GM12878 (cell line): Measurements from ENCODE around the gene LRR1. TPM values are rescaled to one million over a fixed set of nuclear protein-coding genes. Genes with fewer than 3 reads are reported as not detected.

Source experiments
- ATAC-seq: fragments of 200-7000 bp; cut with Tn5 transposase; 3 replicates; pipeline ENCODE4 v1.9.1; 2020; ENCODE audit warnings: mild to moderate bottlenecking, moderate library complexity
- BruUV-seq: library from RNA; stranded (reverse); fragments of 400-500 nt; replicated peaks from 2 replicates; lab custom pipeline; 2021; lab: Mats Ljungman, UMichigan
- CTCF ChIA-PET: fragments of 300-600 bp; sonication (Branson Sonifier 250); formaldehyde crosslinking; extraction: SDS; loops from one replicate; lab custom pipeline; 2021; ENCODE audit warnings: inconsistent platforms; lab: Yijun Ruan, JAX
- POLR2A ChIA-PET: fragments of 350-600 bp; formaldehyde crosslinking; extraction: SDS; loops from one replicate; lab custom pipeline; 2021; ENCODE audit warnings: inconsistent platforms; lab: Charles Lee
- RAD21 ChIA-PET: fragments of 300-600 bp; sonication (Branson Sonifier 250); formaldehyde crosslinking; loops from one replicate; lab custom pipeline; 2023; ENCODE audit warnings: antibody characterized with exemption; ENCODE audit not compliant: unreplicated experiment; lab: Charles Lee
- SMC1A ChIA-PET: fragments of 300-600 bp; sonication (Branson Sonifier 250); formaldehyde crosslinking; loops from one replicate; lab custom pipeline; 2023; ENCODE audit not compliant: unreplicated experiment, uncharacterized antibody; lab: Charles Lee
- DNase-seq: peaks from one replicate; pipeline ENCODE4 v3.0.0-alpha.2; 2011; ENCODE audit warnings: low read depth, low spot score
- FAIRE-seq: peaks from 3 replicates; lab custom pipeline; 2011; peaks lifted over from hg19 to GRCh38; lab: Jason Lieb, UNC
- H2AFZ ChIP-seq: 2 replicates; pipeline ENCODE4 v1.6.0; 2011; ENCODE audit warnings: low read depth, low read length, control low read depth; ENCODE audit not compliant: control insufficient read depth
- H3K27ac ChIP-seq: 2 replicates; pipeline ENCODE4 v1.5.1; 2011; ENCODE audit warnings: control low read depth; ENCODE audit not compliant: control insufficient read depth, insufficient read depth
- H3K27me3 ChIP-seq, 2 experiments: replicated peaks in 1 of 2; 2 replicates each; pipeline versions ENCODE4 v1.6.0 to v1.6.1; 2011; ENCODE audit warnings: low read length in 1 of 2; ENCODE audit not compliant: control insufficient read depth in 2 of 2, insufficient read depth in 2 of 2
- H3K36me3 ChIP-seq, 2 experiments: 2 replicates each; pipeline ENCODE4 v1.5.1; 2011; ENCODE audit warnings: low read length in 1 of 2; ENCODE audit not compliant: control insufficient read depth in 2 of 2, insufficient read depth in 2 of 2
- H3K4me1 ChIP-seq: 2 replicates; pipeline ENCODE4 v1.6.1; 2011; ENCODE audit warnings: mild to moderate bottlenecking, low read length, moderate library complexity, mixed read lengths; ENCODE audit not compliant: control insufficient read depth, insufficient read depth
- H3K4me2 ChIP-seq: 2 replicates; pipeline ENCODE4 v1.6.0; 2011; ENCODE audit warnings: control low read depth; ENCODE audit not compliant: control insufficient read depth, insufficient read depth
- H3K4me3 ChIP-seq: fragments of 200-600 bp; sonication (generic); 2 replicates; pipeline ENCODE4 v1.5.1; 2016
- H3K79me2 ChIP-seq: 2 replicates; pipeline ENCODE4 v1.6.0; 2011; ENCODE audit warnings: low read length; ENCODE audit not compliant: control insufficient read depth, insufficient read depth
- H3K9ac ChIP-seq: 2 replicates; pipeline ENCODE4 v1.8.0; 2011; ENCODE audit warnings: low read length, control low read depth, mixed read lengths; ENCODE audit not compliant: control insufficient read depth, insufficient read depth
- H3K9me3 ChIP-seq: replicated peaks from 3 replicates; pipeline ENCODE4 v1.5.1; 2011; ENCODE audit warnings: mild to moderate bottlenecking, low read length; ENCODE audit not compliant: control insufficient read depth, insufficient read depth
- H4K20me1 ChIP-seq: 2 replicates; pipeline ENCODE4 v1.6.0; 2011; ENCODE audit not compliant: control insufficient read depth, insufficient read depth
- ASH2L ChIP-seq: fragments of 300-600, 200-600 bp; sonication (generic); IDR thresholded peaks from 2 replicates; pipeline ENCODE4 v1.6.1; 2017; ENCODE audit warnings: low read depth, mild to moderate bottlenecking, borderline replicate concordance
- ESRRA ChIP-seq: IDR thresholded peaks from 2 replicates; pipeline ENCODE4 v1.6.1; 2012; ENCODE audit warnings: mild to moderate bottlenecking, low read length, improper control_type of control experiment
- GABPA ChIP-seq: IDR thresholded peaks from 2 replicates; pipeline ENCODE4 v1.6.1; 2014; ENCODE audit warnings: antibody characterized with exemption, low read depth, mild to moderate bottlenecking, inconsistent platforms
- MEF2B ChIP-seq: fragments of 450-650 bp; IDR thresholded peaks from 2 replicates; pipeline ENCODE4 v1.6.1; 2018; ENCODE audit warnings: mild to moderate bottlenecking, moderate library complexity; ENCODE audit not compliant: partially characterized antibody, poor library complexity, severe bottlenecking
- NBN ChIP-seq: fragments of 450-650 bp; IDR thresholded peaks from 2 replicates; pipeline ENCODE4 v1.6.1; 2016
- NFXL1 ChIP-seq: fragments of 450-650 bp; IDR thresholded peaks from 2 replicates; pipeline ENCODE4 v1.6.1; 2017; ENCODE audit warnings: antibody characterized with exemption, mild to moderate bottlenecking, borderline replicate concordance
- NR2C2 ChIP-seq: IDR thresholded peaks from 2 replicates; pipeline ENCODE4 v1.6.1; 2011; ENCODE audit warnings: borderline replicate concordance, low read depth; ENCODE audit not compliant: control insufficient read depth, insufficient read length
- PAX5 ChIP-seq: IDR thresholded peaks from 2 replicates; pipeline ENCODE4 v1.6.1; 2011; ENCODE audit warnings: low read depth, low read length, borderline replicate concordance
- POU2F2 ChIP-seq: IDR thresholded peaks from 3 replicates; pipeline ENCODE4 v1.6.1; 2011; ENCODE audit warnings: low read depth, mild to moderate bottlenecking, low read length, borderline replicate concordance
- RAD51 ChIP-seq: fragments of 450-650 bp; IDR thresholded peaks from 2 replicates; pipeline ENCODE4 v1.6.1; 2016; ENCODE audit warnings: moderate library complexity, mild to moderate bottlenecking, inconsistent platforms
- SMAD1 ChIP-seq: fragments of 450-650 bp; IDR thresholded peaks from 2 replicates; pipeline ENCODE4 v1.6.1; 2018; ENCODE audit warnings: mild to moderate bottlenecking, low read depth; ENCODE audit not compliant: partially characterized antibody
- SREBF1 ChIP-seq: IDR thresholded peaks from 2 replicates; pipeline ENCODE4 v1.6.1; 2012; ENCODE audit warnings: mild to moderate bottlenecking, low read length
- SREBF2 ChIP-seq: IDR thresholded peaks from 2 replicates; pipeline ENCODE4 v1.6.1; 2012; ENCODE audit warnings: mild to moderate bottlenecking, low read length
- SRF ChIP-seq, 2 experiments: IDR thresholded peaks; 2 replicates each; pipeline ENCODE4 v1.6.1; 2011; ENCODE audit warnings: low read depth in 2 of 2, low read length in 2 of 2, mild to moderate bottlenecking in 1 of 2, moderate library complexity in 1 of 2
- WGBS: methylation state at CpG from one replicate; pipeline ENCODE4 v1.1.6; 2016; ENCODE audit warnings: low lambda C conversion rate; ENCODE audit not compliant: insufficient replicate concordance, insufficient coverage; ENCODE audit errors: missing lambda C conversion rate; 5-methylcytosine and 5-hydroxymethylcytosine counted together
- in situ Hi-C: fragments of 300-500 bp; cut with MboI; formaldehyde crosslinking; loops from 9 replicates; pipeline ENCODE4 v1.14.3; 2018; ENCODE audit warnings: mixed read lengths
- intact Hi-C: fragments of 100-400 bp; cut with micrococcal nuclease; formaldehyde crosslinking; loops from one replicate; pipeline ENCODE4 v1.14.2; 2022; ENCODE audit not compliant: unreplicated experiment
- polyA plus RNA-seq, 11 experiments: library from polyadenylated mRNA; depleted of rRNA in 4 of 11; unstranded in 6 of 11; stranded (reverse) in 5 of 11; fragments of >200 nt; fragmentation: Nextera tagmentation in 4 of 11; fragmentation: Illumina TruSeq in 1 of 11; extraction: Ambion mirVana in 4 of 11; extraction: Trizol in 1 of 11; gene quantifications; 1 replicate in 1 of 11; 2 replicates in 10 of 11; pipeline versions ENCODE4 v1.2.1 to v1.2.3, GENCODE V29; 2011 to 2016; ENCODE audit warnings: inconsistent platforms in 2 of 11, missing spikeins in 2 of 11, low read depth in 1 of 11
- total RNA-seq, 4 experiments: library from RNA; depleted of rRNA in 3 of 4; stranded (reverse); fragments of >200 nt in 3 of 4; fragmentation: Illumina TruSeq in 1 of 4; extraction: Trizol in 1 of 4; gene quantifications; 2 replicates each; pipeline versions ENCODE4 v1.2.1 to v1.2.3, GENCODE V29; 2013 to 2021
- TF ChIP-seq, protein P1 (sequence below): IDR thresholded peaks from 2 replicates; pipeline ENCODE4 v1.6.1; 2012; ENCODE audit warnings: improper control_type of control experiment, low read depth, low read length; ENCODE audit not compliant: insufficient replicate concordance
- TF ChIP-seq, protein P2 (sequence below): fragments of 450-650 bp; IDR thresholded peaks from 2 replicates; pipeline ENCODE4 v1.6.1; 2017; ENCODE audit warnings: low read depth, mild to moderate bottlenecking, moderate library complexity
- TF ChIP-seq, protein P3 (sequence below): fragments of 450-650 bp; IDR thresholded peaks from 2 replicates; pipeline ENCODE4 v1.6.1; 2016; ENCODE audit warnings: mild to moderate bottlenecking

LRR1 gene
- total and polyA plus RNA-seq, 10 of the 15 experiments (the other 5 are each of a cell fraction or from before 2014, with no cell fraction given), result 36.9 to 110 (median 53.1) TPM

GRCh38 chr14:49612671-49613070, 13.9 kb downstream of the LRR1 start (continued):
- TF ChIP-seq, protein P1, sequence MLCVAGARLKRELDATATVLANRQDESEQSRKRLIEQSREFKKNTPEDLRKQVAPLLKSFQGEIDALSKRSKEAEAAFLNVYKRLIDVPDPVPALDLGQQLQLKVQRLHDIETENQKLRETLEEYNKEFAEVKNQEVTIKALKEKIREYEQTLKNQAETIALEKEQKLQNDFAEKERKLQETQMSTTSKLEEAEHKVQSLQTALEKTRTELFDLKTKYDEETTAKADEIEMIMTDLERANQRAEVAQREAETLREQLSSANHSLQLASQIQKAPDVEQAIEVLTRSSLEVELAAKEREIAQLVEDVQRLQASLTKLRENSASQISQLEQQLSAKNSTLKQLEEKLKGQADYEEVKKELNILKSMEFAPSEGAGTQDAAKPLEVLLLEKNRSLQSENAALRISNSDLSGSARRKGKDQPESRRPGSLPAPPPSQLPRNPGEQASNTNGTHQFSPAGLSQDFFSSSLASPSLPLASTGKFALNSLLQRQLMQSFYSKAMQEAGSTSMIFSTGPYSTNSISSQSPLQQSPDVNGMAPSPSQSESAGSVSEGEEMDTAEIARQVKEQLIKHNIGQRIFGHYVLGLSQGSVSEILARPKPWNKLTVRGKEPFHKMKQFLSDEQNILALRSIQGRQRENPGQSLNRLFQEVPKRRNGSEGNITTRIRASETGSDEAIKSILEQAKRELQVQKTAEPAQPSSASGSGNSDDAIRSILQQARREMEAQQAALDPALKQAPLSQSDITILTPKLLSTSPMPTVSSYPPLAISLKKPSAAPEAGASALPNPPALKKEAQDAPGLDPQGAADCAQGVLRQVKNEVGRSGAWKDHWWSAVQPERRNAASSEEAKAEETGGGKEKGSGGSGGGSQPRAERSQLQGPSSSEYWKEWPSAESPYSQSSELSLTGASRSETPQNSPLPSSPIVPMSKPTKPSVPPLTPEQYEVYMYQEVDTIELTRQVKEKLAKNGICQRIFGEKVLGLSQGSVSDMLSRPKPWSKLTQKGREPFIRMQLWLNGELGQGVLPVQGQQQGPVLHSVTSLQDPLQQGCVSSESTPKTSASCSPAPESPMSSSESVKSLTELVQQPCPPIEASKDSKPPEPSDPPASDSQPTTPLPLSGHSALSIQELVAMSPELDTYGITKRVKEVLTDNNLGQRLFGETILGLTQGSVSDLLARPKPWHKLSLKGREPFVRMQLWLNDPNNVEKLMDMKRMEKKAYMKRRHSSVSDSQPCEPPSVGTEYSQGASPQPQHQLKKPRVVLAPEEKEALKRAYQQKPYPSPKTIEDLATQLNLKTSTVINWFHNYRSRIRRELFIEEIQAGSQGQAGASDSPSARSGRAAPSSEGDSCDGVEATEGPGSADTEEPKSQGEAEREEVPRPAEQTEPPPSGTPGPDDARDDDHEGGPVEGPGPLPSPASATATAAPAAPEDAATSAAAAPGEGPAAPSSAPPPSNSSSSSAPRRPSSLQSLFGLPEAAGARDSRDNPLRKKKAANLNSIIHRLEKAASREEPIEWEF, result no peak
- TF ChIP-seq MEF2B (no peak), POU2F2 (no peak), ASH2L (no peak), PAX5 (no peak), GABPA (no peak), RAD51 (no peak)

GRCh38 chr14:49614196-49614595, 15.5 kb downstream of the LRR1 start:
- in situ Hi-C loops, result no loop called here
- SMC1A ChIA-PET, result no interaction called here
- H3K27me3 ChIP-seq, result no peaks in the 10 kb centered on the region
- peaks cover 0 to 11% of the 10 kb centered on the region in 2 experiments for H3K36me3 ChIP-seq
- BruUV-seq, result no TSS peak
- H3K79me2 ChIP-seq, result peaks cover 34% of the 10 kb centered on the region
- no peak overlapping the region for H2AFZ ChIP-seq
- POLR2A ChIA-PET, result no interaction called here
- no peaks in the 10 kb centered on the region for H4K20me1 ChIP-seq
- RAD21 ChIA-PET, result no interaction called here
- FAIRE-seq, result no peak
- CTCF ChIA-PET, result no interaction called here
- H3K4me3 ChIP-seq, result no peak overlapping the region
- intact Hi-C loops, result no loop called here
- ATAC-seq, result no peak
- H3K4me2 ChIP-seq, result no peak overlapping the region
- no peaks in the 10 kb centered on the region for H3K9me3 ChIP-seq
- H3K4me1 ChIP-seq, result no peaks in the 10 kb centered on the region; the same call in 1 of the 2 replicates
- 95% methylated on average over 2 of the region's 2 CpGs for WGBS
- no peak overlapping the region for H3K27ac ChIP-seq
- H3K9ac ChIP-seq, result no peak overlapping the region
- no peak for DNase-seq
- TF ChIP-seq SREBF1 (no peak), NBN (no peak), ESRRA (no peak), NFXL1 (no peak), SREBF2 (no peak), SMAD1 (no peak), NR2C2 (no peak), SRF (IDR thresholded peaks at IDR 0.05; ENCODE audit: low read depth in 2 of 2, low read length in 2 of 2) (no peak)
- TF ChIP-seq, protein P2, sequence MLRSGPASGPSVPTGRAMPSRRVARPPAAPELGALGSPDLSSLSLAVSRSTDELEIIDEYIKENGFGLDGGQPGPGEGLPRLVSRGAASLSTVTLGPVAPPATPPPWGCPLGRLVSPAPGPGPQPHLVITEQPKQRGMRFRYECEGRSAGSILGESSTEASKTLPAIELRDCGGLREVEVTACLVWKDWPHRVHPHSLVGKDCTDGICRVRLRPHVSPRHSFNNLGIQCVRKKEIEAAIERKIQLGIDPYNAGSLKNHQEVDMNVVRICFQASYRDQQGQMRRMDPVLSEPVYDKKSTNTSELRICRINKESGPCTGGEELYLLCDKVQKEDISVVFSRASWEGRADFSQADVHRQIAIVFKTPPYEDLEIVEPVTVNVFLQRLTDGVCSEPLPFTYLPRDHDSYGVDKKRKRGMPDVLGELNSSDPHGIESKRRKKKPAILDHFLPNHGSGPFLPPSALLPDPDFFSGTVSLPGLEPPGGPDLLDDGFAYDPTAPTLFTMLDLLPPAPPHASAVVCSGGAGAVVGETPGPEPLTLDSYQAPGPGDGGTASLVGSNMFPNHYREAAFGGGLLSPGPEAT, result no peak
- TF ChIP-seq, protein P3, sequence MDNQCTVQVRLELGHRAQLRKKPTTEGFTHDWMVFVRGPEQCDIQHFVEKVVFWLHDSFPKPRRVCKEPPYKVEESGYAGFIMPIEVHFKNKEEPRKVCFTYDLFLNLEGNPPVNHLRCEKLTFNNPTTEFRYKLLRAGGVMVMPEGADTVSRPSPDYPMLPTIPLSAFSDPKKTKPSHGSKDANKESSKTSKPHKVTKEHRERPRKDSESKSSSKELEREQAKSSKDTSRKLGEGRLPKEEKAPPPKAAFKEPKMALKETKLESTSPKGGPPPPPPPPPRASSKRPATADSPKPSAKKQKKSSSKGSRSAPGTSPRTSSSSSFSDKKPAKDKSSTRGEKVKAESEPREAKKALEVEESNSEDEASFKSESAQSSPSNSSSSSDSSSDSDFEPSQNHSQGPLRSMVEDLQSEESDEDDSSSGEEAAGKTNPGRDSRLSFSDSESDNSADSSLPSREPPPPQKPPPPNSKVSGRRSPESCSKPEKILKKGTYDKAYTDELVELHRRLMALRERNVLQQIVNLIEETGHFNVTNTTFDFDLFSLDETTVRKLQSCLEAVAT, result no peak
